GM12874 (cell line): ENCODE measurements around the gene ACAP1.

ENCODE experiments used
- TF ChIP-seq, protein P1 (sequence below): IDR thresholded peaks from 2 replicates; pipeline ENCODE4 v1.5.1; 2011; ENCODE audit warnings: low read depth, mild to moderate bottlenecking, control low read depth, low read length, moderate library complexity; ENCODE audit not compliant: insufficient read depth

The ACAP1 gene

GRCh38 chr17:7328009-7328408 lies 8.3 kb upstream of the ACAP1 start:
- TF ChIP-seq, protein P1, sequence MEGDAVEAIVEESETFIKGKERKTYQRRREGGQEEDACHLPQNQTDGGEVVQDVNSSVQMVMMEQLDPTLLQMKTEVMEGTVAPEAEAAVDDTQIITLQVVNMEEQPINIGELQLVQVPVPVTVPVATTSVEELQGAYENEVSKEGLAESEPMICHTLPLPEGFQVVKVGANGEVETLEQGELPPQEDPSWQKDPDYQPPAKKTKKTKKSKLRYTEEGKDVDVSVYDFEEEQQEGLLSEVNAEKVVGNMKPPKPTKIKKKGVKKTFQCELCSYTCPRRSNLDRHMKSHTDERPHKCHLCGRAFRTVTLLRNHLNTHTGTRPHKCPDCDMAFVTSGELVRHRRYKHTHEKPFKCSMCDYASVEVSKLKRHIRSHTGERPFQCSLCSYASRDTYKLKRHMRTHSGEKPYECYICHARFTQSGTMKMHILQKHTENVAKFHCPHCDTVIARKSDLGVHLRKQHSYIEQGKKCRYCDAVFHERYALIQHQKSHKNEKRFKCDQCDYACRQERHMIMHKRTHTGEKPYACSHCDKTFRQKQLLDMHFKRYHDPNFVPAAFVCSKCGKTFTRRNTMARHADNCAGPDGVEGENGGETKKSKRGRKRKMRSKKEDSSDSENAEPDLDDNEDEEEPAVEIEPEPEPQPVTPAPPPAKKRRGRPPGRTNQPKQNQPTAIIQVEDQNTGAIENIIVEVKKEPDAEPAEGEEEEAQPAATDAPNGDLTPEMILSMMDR = no peak

DNA sequence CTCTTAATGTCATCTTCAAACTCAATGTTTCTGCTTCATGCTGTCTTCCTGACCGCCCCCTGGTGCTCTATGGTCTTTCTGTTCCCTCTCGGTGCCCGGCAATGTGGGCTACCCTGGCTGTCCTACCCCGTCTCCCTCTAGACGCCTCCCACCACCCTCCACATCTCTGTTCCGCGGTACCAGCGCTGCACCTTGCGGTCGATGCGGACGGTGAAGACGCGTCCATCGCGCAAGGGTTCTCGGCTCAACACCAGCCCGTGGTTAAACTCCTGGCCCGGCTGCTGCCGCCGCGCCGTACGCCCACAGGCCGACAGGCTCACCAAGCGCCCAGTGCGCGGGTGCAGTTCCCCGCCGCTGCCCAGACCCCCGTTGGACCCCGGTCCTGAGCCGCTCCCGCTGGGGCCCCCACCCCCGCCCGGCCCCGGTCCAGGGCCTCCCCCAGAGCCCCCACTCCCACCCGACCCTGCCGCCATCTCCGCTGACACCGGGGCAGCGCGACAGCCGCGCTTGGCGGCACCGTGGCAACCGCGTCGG lies 7.4 kb upstream of the ACAP1 start, which contains the start of gene NEURL4:
TSS of gene NEURL4 (minus strand) at position 496 of the 534 bp plus-strand sequence. CDS start at position 473, 23 bp downstream.
- TF ChIP-seq, protein P1 = no peak

DNA sequence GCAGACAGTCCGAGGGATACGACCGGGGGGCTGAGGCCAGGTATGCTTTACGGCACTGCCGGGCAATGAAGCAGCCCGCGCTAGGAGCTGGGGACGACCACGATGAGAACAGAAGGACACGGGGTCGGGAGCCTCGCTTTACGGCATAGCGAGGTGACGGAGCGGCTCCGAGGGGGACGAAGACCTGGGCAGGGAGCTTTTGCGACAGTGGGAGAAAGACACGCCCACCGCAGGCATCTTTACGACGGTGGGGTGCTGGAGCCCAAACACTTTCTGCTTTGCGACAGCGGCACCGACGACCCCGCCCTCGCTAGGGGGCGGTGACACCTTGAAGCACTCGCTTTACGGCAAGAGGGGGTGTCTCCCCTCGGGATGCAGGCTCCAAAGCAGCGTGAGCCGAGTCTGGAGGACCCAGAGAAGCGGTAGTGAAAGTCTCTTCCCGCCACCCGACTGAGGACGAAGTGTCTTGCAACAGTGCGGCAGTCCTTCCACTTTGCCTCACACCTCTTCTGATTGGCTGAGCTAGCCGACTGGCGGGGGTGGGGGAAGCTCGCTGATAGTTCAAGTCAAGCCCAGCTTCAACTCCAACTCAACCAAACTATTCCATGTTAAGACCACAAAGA lies 6.8 kb upstream of the ACAP1 start:
- TF ChIP-seq, protein P1 = no peak

GRCh38 chr17:7329997-7330637 lies 6.2 kb upstream of the ACAP1 start:
- TF ChIP-seq, protein P1 = no peak

- TF ChIP-seq, protein P1 = no peak
Measured at GRCh38 chr17:7330638-7331015, 5.7 kb upstream of the ACAP1 start.

DNA sequence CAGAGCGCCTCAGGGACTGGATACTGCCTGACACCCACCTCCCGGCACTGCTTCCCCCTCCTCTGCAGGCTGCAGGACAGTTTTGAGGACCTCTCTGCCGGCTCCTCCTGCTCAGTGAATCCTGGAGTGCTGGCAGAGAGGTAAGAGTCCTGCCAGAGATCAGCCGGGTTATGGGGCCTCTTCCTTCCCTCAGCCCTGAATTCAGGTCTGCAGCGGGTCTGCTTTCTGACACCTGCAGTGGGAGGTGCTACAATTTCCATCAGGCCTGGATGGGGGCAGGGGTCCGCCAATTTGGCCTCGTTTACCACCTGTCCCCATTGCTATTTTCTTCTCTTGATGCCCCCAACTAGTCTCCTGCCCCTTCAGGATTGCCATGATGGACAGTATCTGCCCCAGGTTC lies 4.2 kb upstream of the ACAP1 start:
- TF ChIP-seq, protein P1 = no peak

- TF ChIP-seq, protein P1 = no peak
Measured at GRCh38 chr17:7334938-7335538, 1.3 kb upstream of the ACAP1 start.
